Measurements from ENCODE around the gene SERPINB8.

- TF ChIP-seq CTCF (IDR thresholded peaks at IDR 0.05): no peak
- no peak for TF ChIP-seq POLR2AphosphoS5 (IDR thresholded peaks at IDR 0.05)
These were observed 30.0 kb downstream of the SERPINB8 start for GRCh38 chr18:63999871-64000270.
